Duodenal mucosa (tissue), 2 donors: ENCODE data around the gene STXBP5L.

Experiments
- H3K27ac ChIP-seq: one replicate; pipeline ENCODE4 v1.7.0; 2013; ENCODE audit warnings: low read depth, low read length
- H3K27me3 ChIP-seq, 2 donors: one replicate each; pipeline ENCODE4 v1.7.0; 2013; ENCODE audit warnings: low read length in 2 of 2, control low read depth in 1 of 2; ENCODE audit not compliant: insufficient read depth in 2 of 2, control insufficient read depth in 1 of 2
- H3K36me3 ChIP-seq, 2 donors: one replicate each; pipeline ENCODE4 v1.7.0; 2013; ENCODE audit warnings: low read length in 2 of 2, control low read depth in 1 of 2; ENCODE audit not compliant: insufficient read depth in 2 of 2, control insufficient read depth in 1 of 2
- H3K4me1 ChIP-seq, 2 donors: one replicate each; pipeline ENCODE4 v1.7.0; 2013; ENCODE audit warnings: low read length in 2 of 2, control low read depth in 1 of 2; ENCODE audit not compliant: insufficient read depth in 2 of 2, control insufficient read depth in 1 of 2
- H3K4me3 ChIP-seq, 2 donors: one replicate each; pipeline ENCODE4 v1.7.0; 2013; ENCODE audit warnings: low read length in 2 of 2, low read depth in 1 of 2
- H3K9ac ChIP-seq, 2 donors: one replicate each; pipeline ENCODE4 v1.7.0; 2013; ENCODE audit warnings: low read length in 2 of 2, low read depth in 1 of 2
- H3K9me3 ChIP-seq, 2 donors: one replicate each; pipeline ENCODE4 v1.7.0; 2013; ENCODE audit warnings: low read length in 2 of 2, control low read depth in 1 of 2; ENCODE audit not compliant: control insufficient read depth in 1 of 2

The STXBP5L gene

GRCh38 chr3:121399820-121400219, 491.8 kb downstream of the STXBP5L start:
- Histone ChIP-seq H3K27me3 (no peaks in the 10 kb centered on the region), H3K27ac (no peak overlapping the region), H3K36me3 (no peaks in the 10 kb centered on the region), H3K4me3 (no peak overlapping the region), H3K9me3 (no peaks in the 10 kb centered on the region), H3K4me1 (no peaks in the 10 kb centered on the region), H3K9ac (no peak overlapping the region)

- H3K4me3 ChIP-seq, result no peak overlapping the region
- no peaks in the 10 kb centered on the region for H3K27me3 ChIP-seq
- no peak overlapping the region for H3K9ac ChIP-seq
- H3K9me3 ChIP-seq, result no peaks in the 10 kb centered on the region
- H3K36me3 ChIP-seq, result no peaks in the 10 kb centered on the region
- no peaks in the 10 kb centered on the region for H3K4me1 ChIP-seq
- no peak overlapping the region for H3K27ac ChIP-seq
Measured at GRCh38 chr3:121405631-121406030, 497.6 kb downstream of the STXBP5L start.

GRCh38 chr3:121411523-121411922, 503.5 kb downstream of the STXBP5L start:
- Histone ChIP-seq H3K4me3 (no peak overlapping the region), H3K27ac (no peak overlapping the region), H3K36me3 (no peaks in the 10 kb centered on the region), H3K27me3 (no peaks in the 10 kb centered on the region), H3K9ac (no peak overlapping the region), H3K9me3 (no peaks in the 10 kb centered on the region), H3K4me1 (no peaks in the 10 kb centered on the region)

- no peak overlapping the region for H3K27ac ChIP-seq
- no peaks in the 10 kb centered on the region for H3K36me3 ChIP-seq
- H3K9ac ChIP-seq, result no peak overlapping the region
- no peak overlapping the region for H3K4me3 ChIP-seq
- H3K9me3 ChIP-seq, result no peaks in the 10 kb centered on the region
- H3K27me3 ChIP-seq, result no peaks in the 10 kb centered on the region
- no peaks in the 10 kb centered on the region for H3K4me1 ChIP-seq
Measured at GRCh38 chr3:121414924-121415323, 506.9 kb downstream of the STXBP5L start.

GRCh38 chr3:121418182-121418581, 510.2 kb downstream of the STXBP5L start:
- no peak overlapping the region for H3K9ac ChIP-seq
- H3K4me3 ChIP-seq, result no peak overlapping the region
- H3K4me1 ChIP-seq, result no peaks in the 10 kb centered on the region
- no peaks in the 10 kb centered on the region for H3K9me3 ChIP-seq
- no peaks in the 10 kb centered on the region for H3K36me3 ChIP-seq
- H3K27me3 ChIP-seq, result no peaks in the 10 kb centered on the region
- H3K27ac ChIP-seq, result no peak overlapping the region

- H3K27ac ChIP-seq, result no peak overlapping the region
- no peaks in the 10 kb centered on the region for H3K9me3 ChIP-seq
- H3K4me3 ChIP-seq, result no peak overlapping the region
- no peaks in the 10 kb centered on the region for H3K27me3 ChIP-seq
- no peaks in the 10 kb centered on the region for H3K4me1 ChIP-seq
- H3K36me3 ChIP-seq, result no peaks in the 10 kb centered on the region
- H3K9ac ChIP-seq, result no peak overlapping the region
Measured at GRCh38 chr3:121424549-121424948, 516.5 kb downstream of the STXBP5L start.

GRCh38 chr3:121430664-121431215, 522.7 kb downstream of the STXBP5L start:
- H3K4me1 ChIP-seq, result no peaks in the 10 kb centered on the region
- peaks cover 0 to 3% of the 10 kb centered on the region in 2 donors for H3K36me3 ChIP-seq
- H3K4me3 ChIP-seq, result no peak overlapping the region
- no peak overlapping the region for H3K9ac ChIP-seq
- no peaks in the 10 kb centered on the region for H3K9me3 ChIP-seq
- no peak overlapping the region for H3K27ac ChIP-seq
- H3K27me3 ChIP-seq, result no peaks in the 10 kb centered on the region

- Histone ChIP-seq H3K27me3 (no peaks in the 10 kb centered on the region), H3K4me1 (no peaks in the 10 kb centered on the region), H3K27ac (no peak overlapping the region), H3K9ac (no peak overlapping the region), H3K4me3 (peak overlapping the region; percentile 10 to 37), H3K9me3 (no peaks in the 10 kb centered on the region), H3K36me3 (peaks cover 0 to 3% of the 10 kb centered on the region in 2 donors)
Measured at GRCh38 chr3:121431726-121432517, 523.9 kb downstream of the STXBP5L start.

GRCh38 chr3:121436074-121436473, 528.1 kb downstream of the STXBP5L start:
- Histone ChIP-seq H3K9ac (no peak overlapping the region), H3K27me3 (no peaks in the 10 kb centered on the region), H3K4me1 (no peaks in the 10 kb centered on the region), H3K4me3 (no peak overlapping the region), H3K9me3 (no peaks in the 10 kb centered on the region), H3K36me3 (no peaks in the 10 kb centered on the region), H3K27ac (no peak overlapping the region)

- Histone ChIP-seq H3K4me3 (no peak overlapping the region), H3K4me1 (no peaks in the 10 kb centered on the region), H3K9ac (no peak overlapping the region), H3K27me3 (no peaks in the 10 kb centered on the region), H3K9me3 (no peaks in the 10 kb centered on the region), H3K36me3 (no peaks in the 10 kb centered on the region), H3K27ac (no peak overlapping the region)
Measured at GRCh38 chr3:121436641-121437040, 528.6 kb downstream of the STXBP5L start.
